Cerebellar nuclear complex (tissue), 1 donor: ENCODE data around the gene NDUFB2.
"Not testable (repeated sequence)": the region's sequence is repeated elsewhere in the genome, so short reads cannot be mapped to it uniquely, and the experiment has no call there.

Source experiments
- DNase-seq, 2 experiments: peaks; one replicate each; lab custom pipeline; 2025; lab: John Stamatoyannopoulos, UW

NDUFB2 gene

DNA sequence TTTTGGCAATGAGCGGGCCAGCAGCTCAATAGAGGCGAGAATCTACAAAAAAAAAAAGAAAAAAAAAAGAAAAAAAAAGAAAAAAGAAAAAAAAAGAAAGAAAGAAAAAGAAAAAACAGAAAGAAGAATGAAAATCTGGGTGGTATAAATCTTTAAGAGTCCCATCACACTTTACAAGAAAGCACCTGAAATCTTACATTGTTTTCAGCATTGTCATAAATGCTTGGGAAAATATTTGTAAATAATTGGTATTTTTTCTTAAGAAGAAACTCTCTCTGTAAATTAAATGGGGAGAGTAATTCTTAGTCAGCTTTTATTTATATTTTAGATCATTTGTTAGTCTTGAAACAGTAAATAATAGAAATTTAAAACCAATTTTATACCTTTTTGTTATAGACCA is 38.2 kb downstream of the NDUFB2 start:
- no peak for DNase-seq

- DNase-seq, result no peak
Observed at GRCh38 chr7:140738280-140738679, 41.8 kb downstream of the NDUFB2 start.

DNA sequence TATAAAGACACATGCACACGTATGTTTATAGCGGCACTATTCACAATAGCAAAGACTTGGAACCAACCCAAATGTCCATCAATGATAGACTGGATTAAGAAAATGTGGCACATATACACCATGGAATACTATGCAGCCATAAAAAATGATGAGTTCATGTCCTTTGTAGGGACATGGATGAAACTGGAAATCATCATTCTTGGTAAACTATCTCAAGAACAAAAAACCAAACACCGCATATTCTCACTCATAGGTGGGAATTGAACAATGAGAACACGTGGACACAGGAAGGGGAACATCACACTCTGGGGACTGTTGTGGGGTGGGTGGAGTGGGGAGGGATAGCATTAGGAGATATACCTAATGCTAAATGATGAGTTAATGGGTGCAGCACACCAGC is 46.7 kb downstream of the NDUFB2 start:
- DNase-seq, result not testable (repeated sequence)

DNA sequence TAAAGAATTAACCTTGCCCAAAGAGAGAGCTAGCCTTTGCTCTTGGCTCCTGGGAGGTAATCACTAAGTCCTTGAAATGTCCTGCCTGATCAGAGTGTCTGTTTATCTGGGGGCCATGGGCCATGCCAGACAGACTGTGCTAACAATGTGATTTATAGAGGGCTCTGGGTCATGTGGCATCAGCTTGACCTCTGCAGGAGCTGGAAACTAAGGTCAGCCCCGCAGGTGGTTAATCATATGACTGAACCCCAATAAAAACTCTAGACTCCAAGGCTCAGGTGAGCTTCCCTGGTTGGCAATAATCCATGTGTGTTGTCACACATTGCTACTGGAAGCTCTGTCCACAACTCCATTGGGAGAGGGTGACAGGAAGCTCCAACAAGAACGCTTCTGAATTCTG is 47.5 kb downstream of the NDUFB2 start:
- DNase-seq, result no peak

DNA sequence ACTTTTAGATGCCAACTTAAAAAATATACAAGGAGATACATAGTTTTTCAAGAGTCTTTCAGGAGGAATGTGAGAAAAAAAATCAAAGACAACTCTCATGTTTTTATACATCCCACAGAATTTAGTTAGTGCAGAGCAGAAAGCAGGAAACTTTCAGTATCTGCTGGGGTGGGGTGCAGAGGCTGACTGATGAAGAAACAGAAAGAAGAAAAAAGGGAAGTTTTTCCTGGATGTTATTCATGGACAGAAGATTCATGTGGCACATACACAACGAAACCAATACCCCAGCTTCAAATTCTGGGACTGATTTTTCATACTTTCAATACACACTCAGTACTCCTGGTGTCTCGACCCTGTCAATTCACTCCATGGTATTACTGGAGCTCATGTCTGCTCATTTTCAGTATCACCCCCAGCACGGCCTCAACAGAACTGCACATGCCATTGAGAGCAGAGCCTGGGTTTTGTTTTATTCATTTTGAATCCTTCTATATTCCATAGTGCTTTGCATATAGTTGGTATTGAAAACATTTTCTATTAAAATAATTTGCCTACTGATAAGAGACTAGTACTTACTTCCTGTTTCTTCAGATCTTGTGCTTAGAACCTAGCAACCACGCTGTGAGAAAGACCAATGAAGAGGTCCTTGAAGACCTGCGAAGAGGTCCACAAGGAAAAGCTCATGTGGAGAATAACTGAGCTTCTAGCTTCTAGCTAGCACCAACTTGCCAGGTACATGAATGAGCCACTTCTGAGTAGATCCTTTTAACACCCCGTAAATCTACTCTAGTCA is 49.0 kb downstream of the NDUFB2 start:
- DNase-seq, result no peak

- no peak for DNase-seq
Observed at GRCh38 chr7:140746751-140747150, 50.2 kb downstream of the NDUFB2 start.

GRCh38 chr7:140752533-140752932 is 56.0 kb downstream of the NDUFB2 start:
- no peak for DNase-seq

- no peak for DNase-seq
Observed at GRCh38 chr7:140754506-140754905, 58.0 kb downstream of the NDUFB2 start.
